Common myeloid progenitor, CD34-positive (primary cell): Measurements from ENCODE around the gene STOM.

ENCODE experiments used
- CTCF ChIA-PET: fragments of 350-600 bp; sonication (Branson Sonifier 250); formaldehyde crosslinking; loops from one replicate; lab custom pipeline; 2021; ENCODE audit warnings: antibody characterized with exemption; lab: Charles Lee
- POLR2A ChIA-PET: fragments of 350-600 bp; sonication (Branson Sonifier 250); formaldehyde crosslinking; loops from one replicate; lab custom pipeline; 2021; ENCODE audit warnings: antibody characterized with exemption; lab: Charles Lee
- DNase-seq, 3 donors: peaks; one replicate each; pipeline versions ENCODE4 v3.0.0 to v3.0.0-alpha.2; 2013
- H3K27ac ChIP-seq, 2 experiments: 1 replicate in 1 of 2; 2 replicates in 1 of 2; pipeline ENCODE4 v1.7.0; 2013; ENCODE audit warnings: inconsistent platforms in 2 of 2, low read length in 2 of 2, mild to moderate bottlenecking in 2 of 2, low read depth in 1 of 2, moderate library complexity in 1 of 2; ENCODE audit not compliant: severe bottlenecking in 2 of 2, insufficient read depth in 1 of 2, poor library complexity in 1 of 2
- H3K27me3 ChIP-seq, 5 experiments: replicated peaks in 2 of 5; 1 replicate in 3 of 5; 2 replicates in 2 of 5; pipeline versions ENCODE4 v1.6.1 to v1.7.0; 2013; ENCODE audit warnings: low read length in 4 of 5, mild to moderate bottlenecking in 2 of 5, moderate library complexity in 2 of 5, inconsistent platforms in 1 of 5; ENCODE audit not compliant: insufficient read depth in 5 of 5, control insufficient read depth in 4 of 5
- H3K36me3 ChIP-seq, 4 experiments: 1 replicate in 2 of 4; 2 replicates in 2 of 4; pipeline versions ENCODE4 v1.6.1 to v1.7.0; 2013; ENCODE audit warnings: low read length in 3 of 4, control low read depth in 1 of 4, mild to moderate bottlenecking in 1 of 4; ENCODE audit not compliant: control insufficient read depth in 4 of 4, insufficient read depth in 4 of 4
- H3K4me1 ChIP-seq, 4 experiments: 1 replicate in 3 of 4; 2 replicates in 1 of 4; pipeline versions ENCODE4 v1.6.1 to v1.7.1; 2013; ENCODE audit warnings: low read length in 3 of 4, mild to moderate bottlenecking in 3 of 4, control low read depth in 1 of 4, inconsistent platforms in 1 of 4, moderate library complexity in 1 of 4; ENCODE audit not compliant: control insufficient read depth in 4 of 4, insufficient read depth in 4 of 4; ENCODE audit errors: control extremely low read depth in 1 of 4
- H3K4me3 ChIP-seq, 7 experiments: 1 replicate in 4 of 7; 2 replicates in 3 of 7; pipeline versions ENCODE4 v1.5.1 to v1.7.0; 2013; ENCODE audit warnings: mild to moderate bottlenecking in 7 of 7, low read length in 6 of 7, moderate library complexity in 6 of 7, inconsistent platforms in 2 of 7, low read depth in 2 of 7, control low read depth in 1 of 7; ENCODE audit not compliant: insufficient read depth in 4 of 7, control insufficient read depth in 1 of 7; ENCODE audit errors: extremely low read depth in 1 of 7
- H3K9me3 ChIP-seq, 5 experiments: 1 replicate in 4 of 5; 2 replicates in 1 of 5; pipeline versions ENCODE4 v1.6.1 to v1.7.1; 2013; ENCODE audit warnings: low read length in 4 of 5, mild to moderate bottlenecking in 2 of 5, inconsistent platforms in 1 of 5, low read depth in 1 of 5, moderate library complexity in 1 of 5; ENCODE audit not compliant: control insufficient read depth in 4 of 5, insufficient read depth in 2 of 5; ENCODE audit errors: control extremely low read depth in 1 of 5
- WGBS: methylation state at CpG from one replicate; pipeline ENCODE4 v1.1.5; 2013; ENCODE audit not compliant: insufficient coverage; 5-methylcytosine and 5-hydroxymethylcytosine counted together

Gene STOM

DNA sequence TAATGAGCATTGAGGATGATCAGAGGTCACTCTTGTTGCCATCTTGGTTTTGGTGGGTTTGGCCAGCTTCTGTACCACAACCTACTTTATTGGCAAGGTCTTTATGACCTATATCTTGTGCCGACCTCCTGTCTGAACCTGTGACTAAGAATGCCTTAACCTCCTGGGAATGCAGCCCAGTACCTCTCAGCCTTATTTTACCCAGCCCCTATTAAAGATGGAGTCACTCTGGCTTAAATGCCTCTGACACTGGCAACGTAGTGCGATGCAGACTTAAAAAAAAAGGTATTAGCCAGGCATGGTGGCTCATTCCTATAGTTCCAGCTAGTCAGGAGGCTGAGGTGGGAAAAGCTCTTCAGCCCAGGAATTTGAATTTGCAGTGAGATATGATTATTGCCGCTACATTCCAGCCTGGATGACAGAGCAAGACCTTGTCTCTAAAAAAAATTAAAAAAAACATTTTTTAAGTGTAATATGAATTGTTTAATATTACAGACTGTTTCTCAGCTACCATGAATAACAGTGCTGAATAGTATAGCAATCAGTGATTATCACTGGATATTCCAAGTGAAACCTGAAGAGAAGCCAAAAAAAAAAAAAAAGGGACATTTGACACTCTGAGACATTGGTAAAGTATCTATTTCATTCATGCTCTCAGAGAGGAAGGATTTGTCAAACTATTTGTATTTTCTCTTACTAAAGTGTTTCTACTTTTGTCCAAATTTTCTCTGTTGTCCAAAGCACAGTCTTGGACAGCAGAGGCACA, 18.3 kb upstream of the STOM start:
- Histone ChIP-seq H3K4me3 (no peak overlapping the region), H3K36me3 (no peaks in the 10 kb centered on the region), H3K9me3 (peaks cover 0 to 2% (median 0%) of the 10 kb centered on the region in 5 experiments), H3K27me3 (no peaks in the 10 kb centered on the region), H3K4me1 (peaks cover 2 to 28% (median 7%) of the 10 kb centered on the region in 4 experiments), H3K27ac (no peak overlapping the region)
- WGBS, result 100% methylated on average over 2 of the region's 4 CpGs
- ChIA-PET CTCF (interaction anchor here (1.2 to 6.7 kb wide), 4 partner anchors 10 to 68 kb away, joined by 3 to 35 read pairs (median 4); no protein-coding TSS in a partner anchor), POLR2A (no interaction called here)
- no peak for DNase-seq

DNA sequence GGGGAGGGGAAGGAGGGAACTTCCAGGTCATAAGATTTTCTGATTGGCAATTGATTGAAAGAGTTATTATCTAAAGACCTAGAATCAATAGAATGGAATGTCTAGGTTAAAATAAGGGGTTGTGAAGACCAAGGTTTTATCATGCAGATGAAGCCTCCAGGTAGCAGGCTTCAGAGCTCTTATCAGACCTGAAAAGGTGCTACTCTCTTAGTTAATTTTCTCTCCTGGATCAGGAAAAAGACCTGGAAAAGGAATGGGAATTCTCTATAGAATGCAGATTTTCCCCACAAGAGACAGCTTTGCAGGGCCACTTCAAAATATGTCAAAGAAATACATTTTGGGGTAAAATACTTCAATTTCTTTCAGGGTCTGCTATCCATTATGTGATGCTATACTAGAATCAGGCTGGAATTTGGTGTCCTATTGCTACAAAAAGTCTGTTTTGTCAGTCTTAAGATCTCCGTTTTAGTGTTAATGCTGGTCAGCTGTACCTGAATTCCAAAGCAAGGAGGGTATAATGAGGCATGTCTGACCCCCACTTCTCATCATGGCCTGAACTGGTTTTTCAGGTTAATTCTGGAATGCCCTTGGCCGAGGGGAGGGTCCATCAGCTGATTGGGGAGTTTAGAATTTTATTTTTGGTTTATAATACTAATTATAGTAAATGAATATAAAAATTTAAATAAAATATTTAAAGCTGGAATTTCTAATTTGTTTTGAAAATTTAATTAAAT, 16.6 kb upstream of the STOM start:
- 100% methylated on average over 1 of the region's 2 CpGs for WGBS
- H3K36me3 ChIP-seq, result no peaks in the 10 kb centered on the region
- no peak for DNase-seq
- CTCF ChIA-PET, result interaction anchor here (0.8 to 6.7 kb wide), 4 partner anchors 8 to 14 kb away, joined by 3 to 35 read pairs (median 4); no protein-coding TSS in a partner anchor
- H3K4me1 ChIP-seq, result peaks cover 0 to 21% (median 2%) of the 10 kb centered on the region in 4 experiments
- no peaks in the 10 kb centered on the region for H3K27me3 ChIP-seq
- no peaks in the 10 kb centered on the region for H3K9me3 ChIP-seq
- no peak overlapping the region for H3K4me3 ChIP-seq
- POLR2A ChIA-PET, result no interaction called here
- no peak overlapping the region for H3K27ac ChIP-seq

DNA sequence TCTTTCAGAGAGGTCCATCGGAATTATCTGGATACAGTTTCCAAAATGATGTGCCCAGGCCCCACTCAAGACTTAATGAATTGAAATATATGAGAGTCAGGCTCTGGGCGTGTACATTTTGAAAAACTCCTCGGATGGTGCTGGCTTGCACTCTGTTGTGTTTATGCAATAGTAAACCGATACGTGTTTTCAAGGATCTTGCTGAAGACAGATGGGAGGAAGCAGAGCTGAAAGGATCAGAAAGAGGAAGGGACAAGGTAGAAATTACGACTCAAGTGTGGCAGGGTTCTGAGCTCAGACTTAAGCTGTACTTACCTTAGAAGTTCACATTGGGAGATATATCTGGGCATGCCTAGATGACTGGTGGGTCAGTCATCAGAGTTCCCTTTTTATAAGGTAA, 13.7 kb upstream of the STOM start:
- H3K9me3 ChIP-seq, result no peaks in the 10 kb centered on the region
- DNase-seq, result peak in 2 of 3 donors; percentile 51 to 59
- CTCF ChIA-PET, result interaction anchor here (0.6 to 6.7 kb wide), 6 partner anchors 15 to 171 kb away, joined by 3 to 35 read pairs (median 6); no protein-coding TSS in a partner anchor
- WGBS, result 33% methylated on average over 5 of the region's 6 CpGs
- POLR2A ChIA-PET, result interaction anchor here (0.6 kb wide), 1 partner anchor 85 kb away, joined by 4 read pairs; no protein-coding TSS in a partner anchor
- peak overlapping the region in 1 of 7 experiments; percentile 20 for H3K4me3 ChIP-seq
- H3K36me3 ChIP-seq, result no peaks in the 10 kb centered on the region
- no peaks in the 10 kb centered on the region for H3K27me3 ChIP-seq
- no peak overlapping the region for H3K27ac ChIP-seq
- H3K4me1 ChIP-seq, result peaks cover 0 to 20% (median 2%) of the 10 kb centered on the region in 4 experiments

DNA sequence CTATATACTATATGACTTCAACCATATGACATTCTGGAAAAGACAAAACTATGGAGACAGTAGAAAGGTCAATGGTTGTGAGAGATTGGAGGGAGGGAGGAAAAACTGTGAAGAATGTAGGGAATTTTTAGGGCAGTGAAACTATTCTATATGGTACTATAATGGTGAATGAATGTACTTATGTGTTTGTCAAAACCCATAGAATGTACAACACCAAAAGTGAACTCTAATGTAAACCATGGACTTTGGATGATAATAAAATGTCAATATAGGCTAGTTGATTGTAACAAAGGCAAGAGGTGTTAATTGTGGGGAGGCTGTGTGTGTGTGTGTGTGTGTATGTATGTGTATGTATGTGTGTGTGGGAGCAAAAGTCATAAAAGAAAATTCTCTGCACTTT, 10.8 kb upstream of the STOM start:
- Histone ChIP-seq H3K4me3 (no peak overlapping the region), H3K36me3 (no peaks in the 10 kb centered on the region), H3K27ac (no peak overlapping the region), H3K27me3 (no peaks in the 10 kb centered on the region), H3K4me1 (peaks cover 0 to 20% (median 2%) of the 10 kb centered on the region in 4 experiments), H3K9me3 (peaks cover 0 to 4% (median 0%) of the 10 kb centered on the region in 5 experiments)
- CTCF ChIA-PET, result interaction anchor here (1.0 to 11.6 kb wide), 5 partner anchors 10 to 61 kb away, joined by 3 to 158 read pairs (median 6); no protein-coding TSS in a partner anchor
- POLR2A ChIA-PET, result no interaction called here
- no peak for DNase-seq

DNA sequence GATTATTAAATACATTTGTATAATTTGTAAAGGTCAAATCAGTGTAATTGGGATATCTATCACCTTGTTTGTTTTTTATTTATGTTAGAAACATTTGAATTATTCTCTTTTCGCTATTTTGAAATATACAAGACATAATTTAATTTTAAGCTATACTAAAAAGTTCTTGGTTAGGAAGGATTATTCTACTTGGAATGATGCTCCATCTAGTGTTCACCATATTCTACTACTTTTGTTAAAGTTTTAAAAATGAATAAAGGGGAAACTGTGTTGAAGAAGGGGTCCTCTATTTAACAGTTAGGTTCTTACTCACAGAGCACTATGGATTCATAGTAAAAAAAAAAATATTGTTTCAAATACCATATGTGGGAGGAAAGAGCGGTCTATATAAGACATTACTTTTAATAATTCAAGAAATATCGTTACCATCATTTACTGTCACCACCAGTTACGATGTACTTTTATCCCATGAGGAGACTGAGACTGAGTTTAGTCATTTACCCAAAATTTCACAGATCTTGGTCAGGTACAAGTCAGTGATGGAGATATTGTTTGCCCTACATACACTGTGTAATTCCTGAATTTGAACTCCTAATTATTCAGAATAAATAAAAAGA, 6.3 kb upstream of the STOM start:
- POLR2A ChIA-PET, result no interaction called here
- no CpG with 5 or more reads among the region's 4 CpGs for WGBS
- H3K9me3 ChIP-seq, result peaks cover 0 to 4% (median 0%) of the 10 kb centered on the region in 5 experiments
- H3K27ac ChIP-seq, result no peak overlapping the region
- CTCF ChIA-PET, result interaction anchor here (0.6 to 11.6 kb wide), 19 partner anchors 8 to 163 kb away, joined by 3 to 158 read pairs (median 4); no protein-coding TSS in a partner anchor
- no peaks in the 10 kb centered on the region for H3K36me3 ChIP-seq
- H3K4me3 ChIP-seq, result no peak overlapping the region
- no peaks in the 10 kb centered on the region for H3K27me3 ChIP-seq
- H3K4me1 ChIP-seq, result peaks cover 14 to 26% (median 18%) of the 10 kb centered on the region in 4 experiments
- DNase-seq, result peak; percentile 43 to 71 (median 68)

DNA sequence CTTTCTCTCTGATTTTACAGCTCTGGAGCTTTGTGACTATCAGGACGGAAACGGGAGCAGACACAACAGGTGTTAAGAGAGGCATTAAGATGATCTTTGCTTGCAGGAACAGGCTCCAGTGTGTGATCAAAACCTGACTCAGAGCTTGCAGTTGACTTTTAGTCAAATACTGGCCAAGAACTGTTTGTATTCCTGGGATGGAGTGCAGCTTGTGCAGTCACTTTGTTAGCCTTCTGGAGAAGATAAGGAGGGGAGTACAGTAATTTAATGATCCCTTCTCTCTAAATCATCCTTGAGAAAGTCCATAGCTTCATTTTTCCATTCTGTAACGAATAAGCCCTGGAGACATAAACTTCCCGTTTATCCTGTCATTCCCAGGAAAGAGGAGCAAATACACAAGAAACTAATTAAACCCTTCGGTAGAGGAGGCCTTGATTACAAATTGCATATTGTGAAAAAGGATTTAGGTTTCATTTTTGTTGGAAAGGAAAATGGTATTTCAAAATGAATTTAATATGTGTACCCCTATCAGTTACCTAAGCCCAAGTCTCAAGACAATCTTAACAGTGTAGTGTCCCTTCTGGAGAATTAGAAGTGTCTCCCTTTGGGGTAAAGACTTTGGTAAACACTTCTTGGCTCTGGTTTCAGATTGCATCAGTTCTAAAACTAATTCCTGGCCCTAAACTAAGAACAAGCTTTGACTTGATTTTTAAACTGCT, 3.1 kb upstream of the STOM start:
- Histone ChIP-seq H3K4me1 (peaks cover 22 to 48% (median 37%) of the 10 kb centered on the region in 4 experiments), H3K36me3 (no peaks in the 10 kb centered on the region), H3K27me3 (no peaks in the 10 kb centered on the region), H3K9me3 (peaks cover 0 to 4% (median 0%) of the 10 kb centered on the region in 5 experiments), H3K4me3 (no peak overlapping the region), H3K27ac (no peak overlapping the region)
- WGBS, result 95% methylated on average over 3 of the region's 5 CpGs
- no peak for DNase-seq
- ChIA-PET POLR2A (no interaction called here), CTCF (interaction anchor here (0.8 to 11.6 kb wide), 11 partner anchors 13 to 87 kb away, joined by 3 to 158 read pairs (median 3); no protein-coding TSS in a partner anchor)
